Spinal cord (tissue), 10 donors: ENCODE data around the gene DHX9. TPM values are rescaled to one million over a fixed set of nuclear protein-coding genes. Genes with fewer than 3 reads are reported as not detected.

Source experiments
- DNase-seq, 6 donors: peaks; one replicate each; pipeline versions ENCODE4 v3.0.0 to v3.0.0-alpha.2; 2013 to 2015; ENCODE audit warnings: low spot score in 6 of 6, low read depth in 4 of 6
- H3K27ac ChIP-seq: one replicate; pipeline ENCODE4 v1.5.1; 2013; ENCODE audit warnings: low read depth, low read length, control low read depth
- H3K27me3 ChIP-seq: one replicate; pipeline ENCODE4 v1.6.1; 2013; ENCODE audit warnings: low read length; ENCODE audit not compliant: control insufficient read depth, insufficient read depth
- H3K36me3 ChIP-seq: one replicate; pipeline ENCODE4 v1.6.1; 2013; ENCODE audit warnings: low read length; ENCODE audit not compliant: control insufficient read depth, insufficient read depth
- H3K4me1 ChIP-seq: one replicate; pipeline ENCODE4 v1.6.1; 2013; ENCODE audit warnings: low read length; ENCODE audit not compliant: control insufficient read depth, insufficient read depth
- H3K4me3 ChIP-seq: one replicate; pipeline ENCODE4 v1.5.1; 2013; ENCODE audit warnings: low read depth, low read length, control low read depth
- H3K9me3 ChIP-seq: one replicate; pipeline ENCODE4 v1.6.1; 2013; ENCODE audit warnings: low read length; ENCODE audit not compliant: control insufficient read depth, insufficient read depth
- WGBS: methylation state at CpG from one replicate; pipeline ENCODE4 v1.1.5; 2013; ENCODE audit warnings: missing lambda C conversion rate; ENCODE audit not compliant: insufficient coverage; 5-methylcytosine and 5-hydroxymethylcytosine counted together
- long read RNA-seq, 4 donors: transcript quantifications; one replicate each; lab custom pipeline, GENCODE V29; 2026
- polyA plus RNA-seq, 2 donors: library from polyadenylated mRNA; unstranded; fragments of 120-200 nt; gene quantifications; one replicate each; pipeline ENCODE4 v1.2.1, GENCODE V29; 2013; ENCODE audit not compliant: insufficient read length in 2 of 2
- total RNA-seq, 2 donors: library from RNA; depleted of rRNA in 1 of 2; stranded (reverse); fragments of 120-200 nt in 1 of 2; fragments of >200 nt in 1 of 2; gene quantifications; one replicate each; pipeline versions ENCODE4 v1.2.3 to v1.2.4, GENCODE V29; 2013 to 2014
- donor health status: healthy.

DHX9 gene
- total RNA-seq = 100 to 1,000 TPM; 163 to 183 TPM
- polyA plus RNA-seq = 100 to 1,000 TPM; 178 to 195 TPM
- long read RNA-seq, donor 1, full-length matches to known transcripts = 10 of 46 reads
- long read RNA-seq, donor 1, partial matches to known transcripts = 36 of 46 reads
- long read RNA-seq, donor 1, other reads (novel, unspliced or antisense) = 0 of 46 reads
- long read RNA-seq, donor 2, full-length matches to known transcripts = 8 of 19 reads
- long read RNA-seq, donor 2, partial matches to known transcripts = 11 of 19 reads
- long read RNA-seq, donor 2, other reads (novel, unspliced or antisense) = 0 of 19 reads
- long read RNA-seq, donor 3, full-length matches to known transcripts = 1 of 19 reads
- long read RNA-seq, donor 3, partial matches to known transcripts = 18 of 19 reads
- long read RNA-seq, donor 3, other reads (novel, unspliced or antisense) = 0 of 19 reads
- long read RNA-seq, donor 4, full-length matches to known transcripts = 8 of 96 reads
- long read RNA-seq, donor 4, partial matches to known transcripts = 88 of 96 reads
- long read RNA-seq, donor 4, other reads (novel, unspliced or antisense) = 0 of 96 reads

DNA sequence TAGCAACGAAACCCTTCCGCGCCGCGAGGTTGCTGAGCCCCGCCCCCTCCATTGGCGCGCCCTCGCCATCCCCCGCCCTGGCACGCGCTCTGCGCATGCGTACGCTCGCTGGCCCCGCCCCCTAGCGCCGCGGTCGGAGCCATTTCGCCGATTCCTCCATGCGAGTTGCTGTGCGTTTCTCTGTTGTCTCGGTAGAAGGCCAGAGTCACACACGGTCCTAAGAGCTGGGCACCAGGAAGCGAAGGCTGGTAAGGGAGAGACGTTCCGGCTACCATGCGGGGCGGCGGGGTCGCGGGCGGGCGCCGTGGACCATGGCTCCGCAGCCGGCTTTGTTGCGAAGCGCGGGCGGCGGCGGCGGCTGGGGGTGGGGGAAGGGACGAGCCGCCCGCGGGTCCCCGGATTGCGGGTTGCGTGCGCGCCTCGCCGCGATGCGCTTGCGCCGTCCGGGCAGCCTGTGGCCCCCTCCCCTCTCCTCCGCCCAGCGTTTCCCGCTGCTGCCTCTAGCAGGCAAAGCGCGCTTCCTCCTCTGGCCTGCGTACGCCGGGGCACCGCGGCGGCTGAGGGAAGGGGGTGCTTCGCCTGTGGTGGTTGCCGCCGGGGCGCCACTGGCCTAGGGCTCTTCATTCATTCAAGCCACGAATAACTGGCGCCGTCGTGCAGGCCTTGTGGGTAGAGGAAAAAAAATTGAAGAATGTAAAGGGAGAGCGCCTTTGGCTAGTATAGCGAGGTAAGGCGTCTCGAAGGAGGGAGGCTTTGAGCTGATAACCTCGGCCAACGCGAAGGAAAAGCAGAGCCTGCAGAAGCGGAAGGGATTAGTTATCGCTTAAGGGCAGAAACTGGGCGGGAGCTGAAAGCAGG is at the start of gene DHX9:
Gene DHX9 (plus strand): TSS at position 139 of the 858 bp plus-strand sequence. CDS start 3,220 bp downstream, outside the sequence.
- Histone ChIP-seq H3K36me3 (peaks cover 9% of the 10 kb centered on the region), H3K4me1 (peaks cover 15% of the 10 kb centered on the region), H3K4me3 (peak within 1 kb of the TSS; percentile 95), H3K27me3 (no peaks in the 10 kb centered on the region), H3K9me3 (no peaks in the 10 kb centered on the region), H3K27ac (peak within 1 kb of the TSS; percentile 97)
- DNase-seq = peak; percentile 88 to 98 (median 92)
- WGBS = under 1% methylated on average over 90 of the region's 92 CpGs

DNA sequence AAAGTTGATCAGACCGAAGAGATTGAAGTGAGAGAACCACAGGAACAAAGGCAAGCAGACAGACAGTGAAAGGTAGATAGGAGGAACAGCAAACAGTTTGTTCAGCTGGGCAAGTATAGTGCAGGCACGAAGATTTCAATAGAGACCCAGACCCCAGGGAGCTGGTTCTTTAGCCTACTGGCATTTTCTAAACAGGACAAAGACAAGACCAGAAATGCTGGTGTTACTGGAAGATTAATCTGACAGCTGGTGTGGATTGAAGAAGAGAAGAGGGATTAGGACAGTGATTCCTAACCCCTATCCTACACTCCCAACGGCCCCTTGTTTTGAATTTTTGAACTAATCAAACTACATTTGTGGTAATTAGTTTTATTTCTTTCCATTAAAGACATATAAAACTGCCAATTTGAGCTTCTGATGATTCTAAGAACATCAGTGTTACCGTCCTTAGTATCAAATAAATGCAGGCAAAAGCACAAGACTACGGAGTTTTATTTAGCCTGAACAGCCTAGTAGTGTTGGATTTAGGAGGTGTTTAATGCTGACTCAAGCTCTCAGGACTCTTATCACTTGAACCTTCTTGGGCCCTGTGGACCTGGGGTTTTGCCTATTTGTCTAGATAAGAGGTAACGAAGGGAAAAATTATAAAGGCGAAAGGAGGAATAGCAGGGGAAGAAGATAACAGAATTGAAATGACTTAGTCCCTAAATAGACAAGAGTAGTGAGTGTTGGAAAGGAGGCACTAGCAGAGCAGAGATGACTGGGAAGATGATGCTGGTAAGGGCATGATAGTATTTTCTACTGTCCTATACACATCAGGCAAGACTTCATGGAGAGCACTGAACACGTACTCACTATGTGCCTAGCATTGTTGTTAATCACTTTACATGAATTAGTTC is 47.6 kb upstream of the DHX9 start:
- Histone ChIP-seq H3K36me3 (no peaks in the 10 kb centered on the region), H3K9me3 (no peaks in the 10 kb centered on the region), H3K4me3 (no peak overlapping the region), H3K4me1 (peaks cover 5% of the 10 kb centered on the region), H3K27me3 (peaks cover 8% of the 10 kb centered on the region), H3K27ac (no peak overlapping the region)
- DNase-seq = no peak
- 78% methylated on average over 4 of the region's 8 CpGs for WGBS

DNA sequence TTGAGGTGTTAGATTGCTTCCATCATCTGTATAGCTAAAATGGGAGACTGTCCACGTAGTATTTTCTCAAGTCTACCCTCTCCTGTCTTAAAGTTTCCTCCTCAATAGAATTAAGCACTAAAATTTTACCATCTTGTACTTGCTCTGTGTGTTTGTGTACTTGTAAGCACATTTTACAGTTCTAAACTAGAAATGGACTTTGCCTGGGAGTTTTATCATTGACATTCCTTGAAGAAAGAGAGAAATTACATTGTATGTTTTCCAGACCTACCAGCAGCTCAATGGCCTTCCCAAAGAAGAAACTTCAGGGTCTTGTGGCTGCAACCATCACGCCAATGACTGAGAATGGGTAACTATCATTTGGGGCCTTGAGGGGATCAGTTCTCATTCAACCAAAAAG is 45.1 kb upstream of the DHX9 start:
- WGBS = 100% methylated on average over 1 of the region's 2 CpGs
- Histone ChIP-seq H3K27ac (no peak overlapping the region), H3K9me3 (no peaks in the 10 kb centered on the region), H3K4me1 (peaks cover 8% of the 10 kb centered on the region), H3K4me3 (no peak overlapping the region), H3K36me3 (no peaks in the 10 kb centered on the region), H3K27me3 (peaks cover 3% of the 10 kb centered on the region)
- no peak for DNase-seq

DNA sequence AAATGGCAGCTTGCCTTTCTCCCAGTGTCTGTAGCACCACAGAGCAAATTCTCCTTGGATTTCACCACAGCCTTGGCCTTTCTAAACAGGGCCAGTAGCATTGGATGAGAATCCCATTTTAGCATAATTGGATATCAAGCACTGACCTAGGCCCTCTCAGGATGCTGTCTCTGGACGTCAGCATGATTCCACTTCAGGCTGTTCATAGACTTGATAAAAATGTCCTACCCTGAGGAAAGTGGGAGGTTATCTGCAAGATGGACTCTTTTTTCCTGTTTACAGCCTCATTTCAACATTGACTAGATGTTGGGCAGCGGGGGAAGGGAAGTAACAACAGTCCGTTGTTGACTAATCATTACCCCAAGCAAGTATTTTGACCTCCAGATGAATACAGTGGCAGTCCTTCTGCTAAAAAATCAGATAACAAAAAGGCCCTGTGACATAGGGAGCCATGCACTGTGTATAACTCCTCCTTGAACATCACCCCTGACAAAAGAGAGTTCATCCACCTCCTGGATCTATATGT is 44.4 kb upstream of the DHX9 start:
- Histone ChIP-seq H3K4me1 (peaks cover 5% of the 10 kb centered on the region), H3K27me3 (no peaks in the 10 kb centered on the region), H3K9me3 (no peaks in the 10 kb centered on the region), H3K27ac (no peak overlapping the region), H3K4me3 (no peak overlapping the region), H3K36me3 (no peaks in the 10 kb centered on the region)
- no peak for DNase-seq
- 80% methylated on average over 1 of the region's 3 CpGs for WGBS

DNA sequence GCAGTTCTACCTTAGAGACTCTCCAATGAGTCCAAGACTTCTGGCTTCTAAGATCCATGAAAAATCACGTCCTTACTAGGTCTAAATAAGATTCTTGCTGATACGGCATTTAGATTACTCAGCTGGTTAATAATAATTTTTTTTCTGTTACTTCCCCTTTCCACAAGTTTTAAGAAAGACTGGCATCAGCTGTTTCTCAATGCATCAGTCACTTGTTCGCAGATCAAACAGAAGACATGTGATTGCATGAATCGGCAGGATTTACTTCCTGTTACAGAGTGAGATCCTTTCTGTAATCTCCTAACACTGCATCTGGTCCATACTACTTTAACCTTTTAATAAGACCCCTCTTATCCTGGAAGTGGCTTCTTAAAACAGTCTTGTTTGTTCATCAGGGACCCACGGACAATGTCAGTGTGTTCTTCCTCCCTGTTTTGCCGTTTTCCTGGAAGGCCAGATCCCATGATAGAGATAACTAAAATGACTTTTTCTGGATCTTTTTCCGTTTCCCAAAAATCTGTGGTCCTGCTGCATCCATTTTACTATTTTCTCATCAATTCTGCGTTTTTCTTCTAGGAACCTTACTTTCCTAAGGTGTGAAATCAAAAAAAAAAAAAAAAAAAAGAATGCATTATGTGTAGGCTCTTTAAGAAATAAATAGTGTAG is 43.5 kb upstream of the DHX9 start:
- DNase-seq = no peak
- Histone ChIP-seq H3K27me3 (no peaks in the 10 kb centered on the region), H3K36me3 (no peaks in the 10 kb centered on the region), H3K9me3 (no peaks in the 10 kb centered on the region), H3K4me3 (no peak overlapping the region), H3K27ac (no peak overlapping the region), H3K4me1 (peaks cover 5% of the 10 kb centered on the region)
- WGBS = 69% methylated on average over 5 of the region's 8 CpGs

DNA sequence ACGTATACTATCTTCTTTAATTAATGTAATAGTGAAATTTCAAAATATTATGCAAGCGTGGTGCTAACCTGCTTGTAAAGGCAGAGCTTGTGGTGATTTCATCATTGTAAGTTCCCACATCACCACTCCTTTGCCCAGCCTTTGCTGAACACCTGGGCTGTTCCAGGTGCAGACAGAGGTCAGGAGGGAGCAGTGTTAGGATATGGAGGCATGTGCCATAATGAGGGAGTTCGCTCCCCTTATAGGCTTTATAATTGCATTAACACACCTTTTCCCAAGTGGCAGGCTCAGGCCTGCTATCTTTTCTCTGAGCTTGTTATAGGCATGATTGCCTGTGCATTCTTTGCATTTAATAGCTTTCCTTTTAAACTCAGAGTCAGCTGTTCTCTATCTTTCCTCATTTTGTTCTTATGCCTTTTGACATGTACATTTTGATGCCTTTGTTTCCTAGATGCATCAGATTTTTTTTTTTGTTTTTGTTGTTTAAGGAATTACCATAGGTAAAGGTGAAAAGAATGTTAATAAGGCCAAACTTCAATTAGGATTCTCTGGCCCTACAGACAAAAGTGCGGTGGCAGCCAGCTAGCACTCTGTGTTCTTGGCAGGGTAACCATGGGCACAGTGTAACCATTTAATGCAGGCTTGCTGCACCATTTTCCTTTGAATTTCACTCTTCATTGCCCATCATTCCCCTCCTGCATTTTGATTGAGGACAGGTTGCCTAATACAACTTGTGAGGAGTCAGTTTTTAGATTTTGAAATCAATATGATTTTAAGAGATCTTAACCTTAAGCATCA is 36.9 kb upstream of the DHX9 start:
- 38% methylated on average over 1 of the region's 4 CpGs for WGBS
- Histone ChIP-seq H3K36me3 (peaks cover 6% of the 10 kb centered on the region), H3K4me1 (peaks cover 14% of the 10 kb centered on the region), H3K9me3 (no peaks in the 10 kb centered on the region), H3K27me3 (no peaks in the 10 kb centered on the region), H3K4me3 (no peak overlapping the region), H3K27ac (peak overlapping the region; percentile 26)
- DNase-seq = peak in 2 of 6 donors; percentile 68 to 72

DNA sequence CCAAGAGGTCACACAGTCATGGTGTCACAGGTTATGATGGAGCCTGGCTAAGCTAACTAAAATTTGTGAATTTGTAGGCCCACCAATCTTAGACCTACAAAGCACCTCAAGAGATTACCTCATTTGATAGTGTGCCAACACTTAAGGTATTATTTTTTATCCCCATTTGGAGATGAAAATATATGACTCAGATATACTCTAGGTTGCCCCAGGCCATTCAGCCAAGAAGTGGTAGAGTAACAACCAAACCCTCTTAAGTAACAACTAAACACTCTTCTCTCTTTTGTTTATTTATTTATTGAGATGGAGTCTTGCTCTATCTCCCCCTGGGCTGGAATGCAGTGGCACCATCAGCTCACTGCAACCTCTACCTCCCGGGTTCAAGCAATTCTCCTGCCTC is 35.3 kb upstream of the DHX9 start:
- Histone ChIP-seq H3K9me3 (no peaks in the 10 kb centered on the region), H3K36me3 (peaks cover 10% of the 10 kb centered on the region), H3K27ac (no peak overlapping the region), H3K4me1 (peaks cover 9% of the 10 kb centered on the region), H3K27me3 (no peaks in the 10 kb centered on the region), H3K4me3 (no peak overlapping the region)
- WGBS = no CpG with 5 or more reads among the region's 1 CpG
- DNase-seq = no peak

DNA sequence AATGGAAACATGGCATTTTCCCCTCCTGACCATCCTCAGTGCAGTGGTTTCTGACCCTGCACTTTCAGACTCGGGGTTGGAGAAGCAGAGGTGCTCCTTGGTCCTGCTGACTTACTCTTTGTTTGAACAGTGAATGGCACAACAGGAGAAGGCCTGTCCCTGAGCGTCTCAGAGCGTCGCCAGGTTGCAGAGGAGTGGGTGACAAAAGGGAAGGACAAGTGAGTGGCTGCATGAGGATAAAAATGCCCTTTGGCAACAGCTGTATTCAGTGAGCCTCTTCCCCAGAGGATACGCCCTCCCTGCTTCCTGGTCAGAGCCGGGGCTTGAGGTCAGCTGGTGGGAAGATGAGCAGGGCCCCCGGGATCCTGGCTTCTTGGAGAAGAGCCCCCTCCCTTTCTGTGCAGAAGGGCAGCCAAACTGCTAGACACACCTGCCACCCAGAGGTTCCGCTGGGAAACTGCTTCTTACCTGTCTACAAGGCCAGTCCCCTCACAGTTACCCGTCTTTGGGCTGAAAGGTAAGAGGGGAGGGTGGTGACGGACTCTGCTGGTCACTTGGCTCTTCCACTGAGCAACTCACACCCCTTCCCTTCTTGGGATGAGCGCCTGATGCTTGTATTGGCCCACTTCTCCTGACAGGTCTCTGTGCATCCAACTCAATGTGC is 33.0 kb upstream of the DHX9 start:
- no peak overlapping the region for H3K27ac ChIP-seq
- WGBS = 63% methylated on average over 5 of the region's 11 CpGs
- H3K27me3 ChIP-seq = no peaks in the 10 kb centered on the region
- peaks cover 10% of the 10 kb centered on the region for H3K36me3 ChIP-seq
- H3K9me3 ChIP-seq = no peaks in the 10 kb centered on the region
- peaks cover 9% of the 10 kb centered on the region for H3K4me1 ChIP-seq
- no peak overlapping the region for H3K4me3 ChIP-seq
- peak in 1 of 6 donors; percentile 45 for DNase-seq
